Activated CD8-positive, alpha-beta memory T cell treated with anti-CD3 and anti-CD28 coated beads, Interleukin-2, amount 50 U/mL, for 1 hour (primary cell): ENCODE measurements around the gene MYCL.
"Not testable (repeated sequence)": the region's sequence is repeated elsewhere in the genome, so short reads cannot be mapped to it uniquely, and the experiment has no call there.

ENCODE experiments used
- DNase-seq: peaks from one replicate; pipeline ENCODE4 v3.0.0-alpha.2; 2020; ENCODE audit errors: extremely low read depth

MYCL gene

DNA sequence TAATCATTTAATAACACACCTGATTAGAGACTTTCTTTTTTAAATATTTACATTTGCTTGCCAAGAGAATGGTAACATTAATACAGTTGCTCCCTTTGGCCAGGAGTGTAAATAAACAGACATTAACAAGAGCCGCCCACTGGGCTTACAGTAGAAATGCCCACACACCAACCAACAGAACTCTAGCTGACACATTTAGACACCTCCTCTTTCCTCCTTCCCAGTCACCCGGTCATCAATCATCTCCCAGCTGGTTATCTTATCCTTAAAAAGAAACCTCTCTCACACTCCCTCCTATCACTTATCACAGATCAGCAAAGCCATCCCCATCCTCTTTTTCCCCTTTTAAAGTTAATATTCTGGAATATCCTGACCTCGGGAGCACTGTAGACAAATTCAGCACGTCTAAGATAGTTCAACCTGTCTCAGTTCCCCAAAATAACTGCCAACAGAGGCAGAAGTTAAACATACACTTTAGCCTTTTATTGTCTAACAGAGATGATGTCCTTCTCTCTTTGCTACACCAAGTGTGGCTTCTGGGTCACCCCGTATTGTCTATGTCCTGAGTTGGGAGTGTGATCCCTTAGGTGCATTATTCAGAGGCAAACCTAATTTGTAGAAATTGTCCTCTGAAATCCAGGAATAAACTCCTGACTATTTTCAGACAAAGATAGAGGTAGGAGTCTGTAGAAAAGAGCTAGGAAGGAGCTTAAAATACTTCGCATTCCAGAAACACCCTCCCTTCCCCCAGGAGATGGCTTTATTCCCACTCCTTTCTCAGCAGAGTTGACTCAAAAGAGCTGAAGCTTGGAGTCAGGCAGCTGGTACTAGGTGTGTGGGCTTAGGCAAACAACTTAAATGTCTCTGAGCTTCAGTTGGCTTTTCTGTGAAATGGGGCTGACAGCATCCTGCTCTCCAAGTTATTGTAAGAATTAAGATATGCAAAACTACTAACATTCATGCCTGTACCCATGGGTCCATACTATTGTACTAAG lies 8.8 kb downstream of the MYCL start:
- no peak for DNase-seq

DNA sequence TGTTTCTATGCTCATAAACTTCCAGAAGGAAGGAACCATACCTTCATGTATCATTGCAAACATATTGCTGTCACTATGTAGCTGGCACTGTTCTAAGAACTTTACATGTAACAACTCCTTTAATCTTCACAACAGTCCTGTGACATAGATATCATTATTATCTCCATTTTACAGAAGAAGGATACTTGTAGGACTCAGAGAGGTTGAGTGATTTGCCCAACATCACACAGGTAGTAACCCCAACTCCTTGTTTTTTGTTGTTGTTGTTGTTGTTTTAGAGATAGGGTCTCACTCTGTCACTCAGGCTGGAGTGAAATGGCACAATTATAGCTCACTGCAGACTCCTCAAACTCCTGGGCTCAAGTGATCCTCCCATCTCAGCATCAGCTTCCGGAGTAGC lies 10.8 kb downstream of the MYCL start:
- DNase-seq: no peak

DNA sequence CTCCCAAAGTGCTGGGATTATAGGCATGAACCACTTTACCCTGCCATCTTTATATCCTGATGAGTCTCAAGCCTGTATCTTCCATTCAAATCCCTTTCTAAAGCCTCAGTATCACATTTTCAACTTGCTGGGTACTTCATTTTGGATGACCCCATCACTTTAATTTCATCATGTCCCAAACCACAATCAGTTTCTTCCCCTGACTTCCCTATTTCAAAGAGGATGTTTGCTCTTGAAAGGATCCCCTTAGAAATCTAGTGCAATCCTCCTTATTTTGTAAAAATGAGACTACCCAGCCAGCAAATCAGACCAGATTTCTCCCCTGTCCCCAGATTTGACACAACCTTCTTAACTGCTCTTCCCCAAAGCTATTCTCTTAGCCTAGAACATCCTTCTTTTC lies 11.4 kb downstream of the MYCL start:
- no peak for DNase-seq

DNA sequence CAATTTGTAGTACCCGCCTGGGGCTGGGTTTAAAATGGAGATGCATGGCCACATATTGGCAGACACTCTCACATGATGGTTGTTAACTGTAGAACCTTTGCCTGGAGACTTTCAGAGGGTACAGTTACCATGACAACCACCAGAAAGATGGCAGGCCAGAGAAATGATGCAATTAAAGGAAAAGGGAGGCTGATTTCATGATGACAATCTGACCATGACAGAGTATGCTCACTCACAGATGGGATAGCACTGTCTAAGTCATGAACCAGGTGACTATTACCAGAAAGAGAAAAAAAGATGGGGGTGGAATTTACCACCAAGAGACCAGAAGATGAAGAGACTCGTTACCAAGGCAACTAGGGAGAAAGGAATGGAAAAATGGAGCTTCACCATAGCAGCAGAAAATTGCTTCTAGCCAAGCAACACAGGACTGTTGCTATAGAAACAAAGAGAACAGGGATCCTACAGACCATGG lies 14.9 kb downstream of the MYCL start:
- no peak for DNase-seq

DNA sequence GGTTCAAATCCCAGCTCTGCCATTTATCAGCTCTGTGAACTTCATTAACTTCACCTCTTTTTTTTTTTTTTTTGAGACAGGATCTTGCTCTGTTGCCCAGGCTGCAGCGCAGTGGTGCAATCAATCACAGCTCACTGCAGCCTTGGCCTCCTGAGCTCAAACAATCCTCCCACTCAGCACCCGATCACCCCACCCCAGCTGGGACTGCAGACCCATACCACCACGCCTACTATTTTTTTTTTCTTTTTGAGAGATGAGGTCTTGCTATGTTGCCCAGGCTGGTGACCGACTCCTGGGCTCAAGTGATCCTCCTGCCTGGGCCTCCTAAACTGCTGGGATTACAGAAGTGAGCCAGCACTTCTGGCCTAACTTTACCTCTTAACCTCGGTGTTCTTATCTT lies 16.2 kb downstream of the MYCL start:
- DNase-seq: no peak

DNA sequence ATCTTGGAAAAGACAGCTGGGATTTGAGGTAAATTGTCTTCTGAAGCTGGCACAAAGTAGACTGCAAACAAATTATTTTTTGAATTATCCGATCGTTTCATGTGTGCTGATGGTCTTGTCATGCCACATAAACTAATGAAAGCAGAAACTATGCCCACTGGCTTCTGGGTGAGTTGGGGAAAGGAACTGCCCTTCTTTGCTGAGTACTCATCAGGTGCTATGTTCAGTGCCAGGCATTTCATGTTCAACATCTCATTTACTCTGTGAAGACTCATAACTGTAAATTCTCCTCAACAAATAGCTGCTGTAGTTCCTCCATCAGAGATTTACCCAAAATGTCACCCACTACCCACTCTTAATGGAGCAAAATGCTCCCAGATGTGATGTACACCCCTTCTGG lies 19.6 kb downstream of the MYCL start:
- DNase-seq: no peak

DNA sequence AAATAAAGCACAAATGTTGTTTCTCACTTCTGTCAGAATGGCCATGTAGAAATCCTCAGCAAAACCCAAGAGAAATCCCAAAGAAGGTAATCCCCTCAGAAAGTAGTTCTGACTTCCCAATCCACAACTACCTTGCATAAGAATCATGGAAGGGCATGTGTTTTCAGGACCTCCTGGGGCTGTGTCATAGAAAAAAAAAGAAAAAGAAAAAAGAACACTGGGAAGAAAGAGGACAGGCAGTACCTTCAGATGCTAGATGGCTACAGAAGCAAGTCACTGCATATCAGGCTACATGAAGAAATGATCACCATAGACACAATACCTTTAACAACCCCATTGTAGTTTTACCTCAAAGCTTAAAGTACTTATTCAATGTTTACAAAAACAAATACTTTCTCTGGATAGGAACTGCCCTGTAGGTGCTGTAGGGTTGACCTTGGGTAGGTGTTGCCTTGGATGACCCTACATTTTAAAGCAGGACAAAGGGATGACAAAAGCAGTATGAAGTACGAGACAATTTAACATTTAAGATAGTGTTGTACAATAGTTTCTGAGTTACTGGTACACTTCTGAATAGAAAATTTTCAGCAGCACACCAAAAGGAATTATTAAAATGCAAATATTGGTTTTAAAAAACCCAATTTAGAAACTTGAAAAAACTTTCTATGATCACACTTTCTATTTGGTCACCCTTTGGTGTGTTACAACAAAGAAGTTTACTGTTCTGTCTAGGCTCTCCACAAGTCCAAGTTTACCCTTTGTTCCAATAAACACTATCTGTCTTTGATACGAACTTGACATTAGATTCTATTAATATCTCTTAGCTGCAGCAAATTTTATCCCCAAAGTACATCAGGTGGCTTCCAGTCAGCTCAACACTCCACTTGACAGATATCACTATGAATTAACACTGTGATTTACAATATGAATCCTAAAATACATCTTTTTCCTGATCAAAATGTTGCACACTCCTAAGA lies 23.4 kb downstream of the MYCL start:
- DNase-seq: no peak

DNA sequence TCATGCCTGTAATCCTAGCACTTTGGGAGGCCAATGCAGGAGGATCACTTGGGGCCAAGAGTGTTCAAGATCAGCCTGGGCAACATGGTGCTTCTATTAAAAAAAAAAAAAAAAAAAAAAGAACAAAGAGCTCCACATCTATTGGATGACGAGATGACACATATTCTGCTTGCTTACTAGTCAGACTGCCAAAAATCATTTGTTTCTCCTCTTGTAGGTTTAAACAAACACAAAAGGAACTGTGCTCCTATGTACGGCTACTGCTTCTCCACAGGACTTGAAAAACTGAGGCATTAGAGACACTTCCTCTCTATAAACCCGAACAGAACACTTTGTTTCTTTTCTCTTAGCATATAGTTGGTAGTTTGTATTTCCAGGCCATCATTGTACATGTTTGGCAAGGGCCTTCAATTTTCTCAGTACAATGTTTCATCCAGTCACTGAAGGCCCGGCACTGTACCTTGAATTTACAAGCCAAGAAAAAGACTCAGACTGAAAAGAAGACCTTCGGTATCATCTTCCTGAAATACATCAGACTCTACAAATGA lies 24.4 kb downstream of the MYCL start:
- no peak for DNase-seq

DNA sequence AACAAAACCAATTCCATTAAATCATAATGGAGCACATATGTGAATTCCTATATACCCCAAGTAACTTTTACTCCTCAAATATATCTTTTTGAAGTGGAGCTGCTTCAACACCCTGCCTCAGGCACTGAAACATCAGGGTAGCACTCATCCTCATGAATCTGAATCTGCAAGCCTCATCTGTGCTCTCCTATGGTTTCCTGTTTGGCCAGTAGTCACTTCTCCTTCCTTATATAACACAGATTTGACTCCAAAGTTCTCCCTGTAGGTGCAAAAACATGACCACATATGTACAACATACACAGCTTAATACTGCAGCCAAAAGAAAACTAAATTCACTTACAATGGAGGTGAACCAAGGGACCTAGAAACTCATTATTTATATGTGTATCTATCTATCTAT lies 25.6 kb downstream of the MYCL start:
- DNase-seq: no peak

DNA sequence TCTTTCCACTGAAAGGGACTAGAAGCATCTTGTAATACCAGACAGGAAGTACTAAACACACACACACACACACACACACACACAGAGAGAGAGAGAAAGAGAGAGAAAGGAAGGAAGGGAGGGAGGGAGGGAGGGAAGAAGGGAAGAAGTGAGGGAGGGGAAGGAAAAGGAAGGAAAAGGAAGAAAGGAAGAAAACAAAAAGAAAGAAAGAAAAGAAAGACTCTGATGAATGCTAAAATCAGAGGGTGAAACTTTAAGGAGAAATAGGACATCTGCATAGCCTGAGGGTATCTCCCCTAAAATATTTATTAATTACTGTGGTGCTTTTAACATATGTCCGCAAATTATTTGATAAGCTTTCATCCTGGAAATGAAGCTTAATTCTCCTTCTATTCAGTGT lies 29.0 kb downstream of the MYCL start:
- DNase-seq: no peak

DNA sequence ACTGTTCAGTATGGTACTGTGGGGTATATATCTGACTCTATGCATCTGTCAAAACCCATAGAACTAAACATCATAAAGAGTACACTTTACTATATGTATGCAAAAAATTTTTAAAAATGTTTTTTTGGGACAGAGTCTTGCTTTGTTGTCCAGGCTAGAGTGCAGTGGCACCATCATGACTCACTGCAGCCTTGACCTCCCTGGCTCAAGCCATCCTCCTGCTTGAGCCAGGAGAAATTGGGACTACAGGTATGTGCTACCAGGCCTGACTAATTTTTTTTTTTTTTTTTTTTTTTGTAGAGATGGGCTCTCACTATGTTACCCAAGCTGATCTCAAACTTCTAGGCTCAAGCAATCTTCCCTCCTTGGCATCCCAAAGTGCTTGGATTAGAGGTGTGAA lies 29.9 kb downstream of the MYCL start:
- no peak for DNase-seq

DNA sequence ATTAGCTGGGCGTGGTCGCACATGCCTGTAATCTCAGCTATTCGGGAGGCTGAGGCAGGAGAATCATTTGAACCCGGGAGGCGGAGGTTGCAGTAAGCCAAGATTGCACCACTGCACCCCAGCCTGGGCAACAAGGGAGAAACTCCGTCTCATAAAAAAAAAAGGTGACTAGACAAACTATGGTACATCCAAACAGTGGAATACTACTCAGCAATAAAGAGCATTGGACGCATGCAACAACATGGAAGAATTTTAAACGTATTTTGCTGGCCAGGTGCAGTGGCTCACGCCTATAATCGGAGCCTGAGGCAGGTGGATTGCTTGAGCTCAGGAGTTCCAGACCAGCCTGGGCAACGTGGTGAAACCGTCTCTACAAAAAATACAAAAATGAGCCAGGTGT lies 30.7 kb downstream of the MYCL start:
- DNase-seq: not testable (repeated sequence)

DNA sequence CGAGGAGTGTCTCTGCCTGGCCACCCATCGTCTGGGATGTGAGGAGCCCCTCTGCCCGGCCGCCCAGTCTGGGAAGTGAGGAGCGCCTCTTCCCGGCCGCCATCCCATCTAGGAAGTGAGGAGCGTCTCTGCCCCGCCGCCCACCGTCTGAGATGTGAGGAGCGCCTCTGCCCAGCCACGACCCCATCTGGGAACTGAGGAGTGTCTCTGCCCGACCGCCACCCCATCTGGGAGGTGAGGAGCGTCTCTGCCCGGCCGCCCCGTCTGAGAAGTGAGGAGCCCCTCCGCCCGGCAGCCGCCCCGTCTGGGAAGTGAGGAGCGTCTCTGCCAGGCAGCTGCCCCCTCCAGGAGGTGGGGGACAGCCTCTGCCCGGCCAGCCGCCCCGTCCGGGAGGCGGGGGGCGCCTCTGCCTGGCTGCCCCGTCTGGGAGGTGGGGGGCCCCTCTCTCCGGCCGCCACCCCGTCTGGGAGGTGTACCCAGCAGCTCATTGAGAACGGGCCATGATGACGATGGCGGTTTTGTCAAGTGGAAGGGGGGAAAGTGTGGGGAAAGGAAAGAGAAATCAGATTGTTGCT lies 32.1 kb downstream of the MYCL start:
- not testable (repeated sequence) for DNase-seq

DNA sequence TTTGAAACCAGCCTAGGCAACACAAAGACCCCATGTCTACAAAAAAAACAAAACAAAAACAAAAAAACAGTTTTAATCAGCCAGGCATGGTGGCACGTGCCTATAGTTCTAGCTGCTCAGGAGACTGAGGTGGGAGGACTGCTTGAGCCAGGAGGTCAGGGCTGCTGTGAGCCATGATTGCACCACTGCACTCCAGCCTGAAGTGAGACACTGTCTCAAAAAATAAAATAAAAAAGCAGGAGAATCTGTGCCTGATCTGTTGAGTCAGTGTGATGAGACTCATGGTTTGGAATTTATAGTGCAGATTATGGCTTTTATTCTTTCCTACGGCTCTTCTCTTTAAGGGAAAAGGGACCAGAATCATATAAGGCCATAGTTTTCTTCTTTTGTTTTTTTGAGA lies 35.0 kb downstream of the MYCL start:
- DNase-seq: no peak

DNA sequence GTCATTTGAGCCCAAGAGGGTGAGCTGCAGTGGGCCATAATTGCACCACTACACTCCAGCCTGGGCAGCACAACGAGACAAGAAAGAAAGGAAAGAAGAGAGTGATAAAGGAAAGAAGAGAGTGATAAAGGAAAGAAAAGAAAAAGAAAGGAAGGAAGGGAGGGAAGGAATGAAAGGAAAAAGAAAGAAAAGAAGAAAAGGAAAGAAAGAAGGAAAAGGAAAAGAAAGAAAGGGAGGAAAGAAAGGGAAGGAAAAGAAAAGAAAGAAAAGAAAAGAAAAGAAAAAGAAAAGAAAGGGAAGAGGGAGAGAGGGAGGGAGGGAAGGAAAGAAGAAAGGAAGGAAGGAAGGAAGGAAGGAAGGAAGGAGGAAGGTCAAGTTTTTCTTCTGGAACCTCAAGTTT lies 36.0 kb downstream of the MYCL start:
- DNase-seq: no peak

DNA sequence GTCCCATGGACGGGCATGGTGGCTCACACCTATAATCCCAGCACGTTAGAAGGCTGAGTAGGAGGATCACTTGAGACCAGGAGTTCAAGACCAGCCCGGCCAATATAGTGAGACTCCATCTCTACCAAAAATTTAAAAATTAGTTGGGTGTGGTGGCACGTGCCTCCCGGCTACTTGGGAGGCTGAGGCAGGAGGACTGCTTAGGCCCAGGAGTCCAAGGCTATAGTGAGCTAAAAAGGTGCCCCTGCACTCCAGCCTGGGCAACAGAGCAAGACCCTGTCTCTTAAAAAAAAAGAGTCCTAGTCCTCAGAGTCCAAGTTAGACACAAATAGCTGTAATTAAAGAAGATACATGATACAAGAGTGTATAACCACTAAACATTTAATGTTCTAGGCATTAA lies 38.5 kb downstream of the MYCL start:
- DNase-seq: no peak

DNA sequence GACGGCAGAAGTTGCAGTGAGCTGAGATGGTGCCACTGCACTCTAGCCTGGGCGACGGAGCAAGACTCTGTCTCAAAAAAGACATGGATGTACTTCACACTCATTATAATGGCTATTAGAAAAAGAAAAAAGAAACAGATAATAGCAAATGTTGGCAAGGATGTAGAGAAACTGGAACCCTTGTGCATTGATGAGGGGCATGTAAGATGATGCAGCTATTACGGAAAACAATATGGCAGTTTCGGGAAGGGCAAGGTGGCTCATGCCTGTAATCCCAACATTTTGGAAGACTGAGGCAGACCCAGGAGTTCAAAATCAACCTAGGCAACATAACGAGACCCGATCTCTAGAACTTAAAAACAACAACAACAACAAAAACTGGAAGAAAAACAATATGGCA lies 40.7 kb downstream of the MYCL start:
- no peak for DNase-seq

DNA sequence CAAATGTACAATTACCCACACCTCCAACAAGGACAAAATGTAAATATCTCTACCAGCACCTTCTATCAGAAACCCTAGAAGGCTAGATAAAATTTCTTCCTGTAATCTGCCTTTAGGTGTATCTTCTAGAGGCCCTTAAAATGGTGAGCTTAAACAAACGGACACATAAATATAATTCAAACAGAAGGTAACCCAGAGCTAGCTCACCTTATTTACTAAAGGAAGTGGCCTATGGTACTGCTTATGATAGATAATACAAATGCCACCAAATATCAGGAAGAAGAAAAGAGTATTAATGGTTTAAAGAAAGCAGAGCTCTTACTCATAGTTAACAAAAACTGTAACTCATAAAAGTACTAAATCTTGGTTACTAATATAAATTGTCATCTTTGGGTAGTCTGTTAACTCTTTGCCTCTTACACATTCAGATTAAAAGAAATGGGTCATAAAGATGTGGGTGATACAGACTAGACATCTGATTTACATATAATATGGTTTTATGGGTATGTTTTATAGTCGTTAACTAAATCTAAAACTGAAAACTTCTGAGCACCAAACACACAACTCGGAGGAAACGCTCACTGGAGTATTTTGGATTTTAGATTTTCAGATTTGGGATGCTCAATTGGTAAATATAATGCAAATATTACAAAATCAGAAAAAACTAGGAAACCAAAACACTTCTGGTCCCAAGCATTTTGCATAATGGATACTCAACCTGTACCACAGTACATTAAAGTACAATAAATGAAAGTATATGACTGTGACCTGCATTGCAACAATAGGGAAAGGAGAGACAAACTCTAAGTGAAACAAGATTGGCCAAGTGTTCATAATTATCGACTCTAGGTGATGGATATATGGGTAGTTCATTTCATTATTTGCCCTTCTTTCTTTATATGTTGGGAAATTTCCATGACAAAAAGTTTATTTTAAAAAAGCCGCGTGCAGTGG lies 41.6 kb downstream of the MYCL start:
- DNase-seq: no peak

DNA sequence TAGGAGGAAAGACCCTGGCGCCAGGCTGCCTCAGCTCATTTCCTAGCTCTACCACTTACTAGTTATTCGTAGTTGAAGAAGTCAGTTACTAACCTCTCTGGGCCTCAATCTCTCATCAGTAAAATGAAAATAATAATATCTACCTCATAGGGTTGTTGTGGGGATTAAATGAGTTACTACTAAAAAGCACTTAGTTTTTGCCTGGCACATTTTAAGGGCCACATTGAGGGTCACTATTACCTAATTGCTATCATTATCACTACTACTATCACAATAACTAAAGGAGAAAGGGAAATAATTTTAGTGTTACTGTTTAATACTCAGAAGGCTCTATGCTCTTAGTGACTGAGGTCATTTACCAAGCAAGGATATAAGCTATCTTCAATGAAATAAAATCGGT lies 43.4 kb downstream of the MYCL start:
- DNase-seq: no peak

DNA sequence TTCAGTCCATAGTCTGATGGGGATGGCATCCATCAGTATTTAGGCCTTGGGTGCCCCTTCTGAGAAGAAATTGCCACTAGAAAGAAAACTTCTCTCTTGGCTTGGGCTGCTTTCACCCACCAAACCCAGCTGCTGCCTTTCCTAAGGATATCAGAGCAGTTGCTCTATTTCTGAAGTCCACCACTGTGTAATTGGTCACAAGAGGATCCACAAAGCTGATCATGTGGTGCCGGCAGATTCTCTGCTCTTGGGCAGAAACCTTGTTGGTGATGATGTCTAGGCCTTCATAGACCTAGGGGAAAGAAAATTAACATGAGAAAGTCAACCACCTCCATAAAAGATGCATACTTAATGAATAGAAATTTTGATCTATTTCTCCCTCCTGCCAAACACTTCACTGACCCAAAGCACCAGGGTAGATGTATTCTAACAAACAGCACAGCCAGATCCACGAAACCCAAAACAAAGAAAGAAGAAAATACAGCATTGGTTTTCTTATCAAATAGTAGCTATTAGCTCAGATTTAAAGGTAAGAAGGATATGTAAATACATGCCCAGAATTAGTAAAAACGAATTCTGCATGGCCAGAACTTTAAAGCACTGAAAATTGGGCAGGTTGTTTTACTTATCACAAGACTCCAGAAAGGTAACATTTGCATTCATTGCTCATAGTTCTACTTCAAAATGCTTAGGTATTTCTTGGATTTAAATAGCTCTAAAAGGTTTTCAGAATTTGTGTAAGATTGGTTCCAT lies 44.4 kb downstream of the MYCL start:
- DNase-seq: no peak
